ENCODE measurements around the gene TOM1L2. TPM values are rescaled to one million over a fixed set of nuclear protein-coding genes. Genes with fewer than 3 reads are reported as not detected.
A peak's percentile ranks its signal among the peaks of the same experiment; 100 is the strongest.

The TOM1L2 gene
- total and polyA plus RNA-seq, 9 donors: 18.5 to 40.1 (median 30.2) TPM

DNA sequence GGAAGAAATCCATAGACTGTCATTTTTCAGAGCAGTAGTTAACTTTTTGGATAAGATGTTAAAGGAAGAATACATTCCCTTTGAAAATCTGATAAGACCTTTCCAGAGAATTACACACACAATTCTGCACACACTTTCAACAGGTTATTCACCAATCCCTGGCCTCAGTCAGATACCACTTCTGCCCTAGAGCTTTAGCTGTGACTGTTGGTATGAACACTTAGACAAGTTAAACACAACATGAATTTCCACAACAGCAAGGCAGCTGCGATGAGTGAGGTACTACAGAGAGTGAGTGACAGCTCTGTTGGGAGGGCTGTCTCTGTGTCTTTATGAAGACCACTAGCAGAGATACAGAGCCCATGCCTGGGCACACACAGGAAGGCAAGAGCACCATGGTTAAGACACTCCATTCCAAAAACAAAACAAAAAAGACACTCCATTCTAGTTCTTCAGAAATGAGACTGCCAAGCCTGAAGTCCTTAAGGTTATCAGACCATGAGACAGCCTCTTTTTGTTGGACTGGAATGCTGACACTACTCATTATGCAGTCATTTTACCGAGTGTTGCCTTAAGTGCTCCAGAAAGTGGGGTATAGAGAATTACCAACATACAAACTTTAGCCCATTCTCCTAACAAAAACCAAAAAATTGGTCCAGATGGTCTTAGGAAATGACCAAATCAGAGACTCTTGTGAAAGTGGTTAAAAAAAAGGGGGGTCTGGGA is 42.4 kb downstream of the TOM1L2 start:
- no peaks in the 10 kb centered on the region for H3K4me1 ChIP-seq (ENCODE audit: control insufficient read depth, insufficient read depth, low read length)
- H3K27ac ChIP-seq (ENCODE audit: low read length): no peak overlapping the region
- H3K27me3 ChIP-seq (ENCODE audit: control insufficient read depth, insufficient read depth, low read length): no peaks in the 10 kb centered on the region
- DNase-seq: no peak
- H3K4me3 ChIP-seq (ENCODE audit: low read length): no peak overlapping the region
- H3K36me3 ChIP-seq (ENCODE audit: control insufficient read depth, insufficient read depth, low read length): no peaks in the 10 kb centered on the region
- no peaks in the 10 kb centered on the region for H3K9me3 ChIP-seq (replicated peaks; ENCODE audit: control insufficient read depth, low read depth, low read length)
- no CpG with 5 or more reads among the region's 2 CpGs for WGBS (ENCODE audit: insufficient coverage)

DNA sequence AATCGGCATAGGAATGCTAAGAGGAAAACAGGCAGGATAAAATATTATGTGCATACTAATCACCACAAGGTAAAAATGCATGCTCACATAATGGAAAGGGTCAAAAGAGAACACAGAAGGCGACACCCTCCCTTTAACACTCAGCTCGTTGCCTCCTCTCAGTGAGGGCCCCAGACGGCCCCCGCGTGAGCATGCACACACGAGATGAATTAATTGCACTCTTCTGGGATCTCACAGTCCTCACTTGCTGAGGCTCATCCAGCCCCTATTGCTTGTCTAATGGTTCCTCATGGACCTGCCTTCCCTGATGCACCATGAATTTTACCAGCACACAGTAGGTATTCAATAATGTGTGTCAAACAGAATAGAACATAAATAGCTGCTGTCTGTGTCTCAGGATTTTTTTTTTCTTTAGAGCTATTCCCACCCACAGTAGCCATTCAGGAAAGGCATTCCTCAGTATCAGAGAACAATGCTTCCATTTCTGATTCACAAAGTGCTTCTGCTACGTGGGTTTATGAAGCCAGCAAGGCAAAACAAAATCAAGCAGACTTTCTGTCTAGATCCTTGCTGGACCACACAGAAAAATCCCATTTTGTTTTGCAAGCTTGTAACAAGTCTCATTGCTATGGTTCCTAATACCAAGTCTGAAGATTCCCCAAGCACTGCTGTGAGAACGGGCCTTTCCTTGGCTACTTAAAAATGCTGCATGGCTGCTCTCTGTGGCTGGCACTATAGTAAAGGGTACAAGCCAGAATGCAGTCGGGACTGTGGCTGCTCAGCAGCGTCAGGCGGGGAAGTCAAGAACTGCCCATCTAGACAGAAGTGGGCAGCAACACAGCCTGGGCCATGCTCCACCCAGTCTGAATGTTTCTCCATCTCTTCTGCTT is 43.6 kb downstream of the TOM1L2 start:
- Histone ChIP-seq H3K4me1 (ENCODE audit: control insufficient read depth, insufficient read depth, low read length) (no peaks in the 10 kb centered on the region), H3K4me3 (ENCODE audit: low read length) (no peak overlapping the region), H3K27me3 (ENCODE audit: control insufficient read depth, insufficient read depth, low read length) (no peaks in the 10 kb centered on the region), H3K27ac (ENCODE audit: low read length) (no peak overlapping the region), H3K9me3 (replicated peaks; ENCODE audit: control insufficient read depth, low read depth, low read length) (no peaks in the 10 kb centered on the region), H3K36me3 (ENCODE audit: control insufficient read depth, insufficient read depth, low read length) (no peaks in the 10 kb centered on the region)
- WGBS (ENCODE audit: insufficient coverage): 69% methylated on average over 11 of the region's 12 CpGs
- no peak for DNase-seq

DNA sequence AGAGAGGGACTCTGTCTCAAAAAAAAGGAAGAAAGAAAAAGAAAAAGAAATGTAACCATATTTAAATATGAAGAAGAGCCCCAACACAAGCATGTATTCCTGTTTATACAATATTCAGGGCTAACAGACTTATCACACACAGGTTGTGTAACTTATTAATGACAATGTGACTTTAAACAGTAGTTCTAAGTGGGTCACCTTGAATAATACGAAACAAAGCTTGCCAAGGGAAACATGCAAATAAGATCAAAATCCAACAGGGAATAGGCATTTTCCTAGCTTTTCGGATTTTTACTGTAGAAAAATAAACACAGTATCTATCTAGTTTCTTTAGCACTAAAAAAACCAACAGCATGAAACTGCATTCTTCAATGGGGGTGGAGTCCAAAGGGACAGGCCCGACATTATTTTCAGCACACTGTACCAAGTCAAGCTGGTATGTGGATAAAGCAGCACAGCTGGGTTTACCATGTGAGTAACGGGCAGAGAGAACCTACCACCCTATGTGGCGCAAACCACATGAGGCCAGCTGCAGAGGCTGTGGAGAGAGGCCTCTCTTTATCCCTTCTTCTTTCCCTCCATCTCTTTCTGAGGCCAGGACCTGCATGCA is 45.3 kb downstream of the TOM1L2 start:
- WGBS (ENCODE audit: insufficient coverage): no CpG with 5 or more reads among the region's 5 CpGs
- H3K4me1 ChIP-seq (ENCODE audit: control insufficient read depth, insufficient read depth, low read length): peaks cover 11% of the 10 kb centered on the region

DNA sequence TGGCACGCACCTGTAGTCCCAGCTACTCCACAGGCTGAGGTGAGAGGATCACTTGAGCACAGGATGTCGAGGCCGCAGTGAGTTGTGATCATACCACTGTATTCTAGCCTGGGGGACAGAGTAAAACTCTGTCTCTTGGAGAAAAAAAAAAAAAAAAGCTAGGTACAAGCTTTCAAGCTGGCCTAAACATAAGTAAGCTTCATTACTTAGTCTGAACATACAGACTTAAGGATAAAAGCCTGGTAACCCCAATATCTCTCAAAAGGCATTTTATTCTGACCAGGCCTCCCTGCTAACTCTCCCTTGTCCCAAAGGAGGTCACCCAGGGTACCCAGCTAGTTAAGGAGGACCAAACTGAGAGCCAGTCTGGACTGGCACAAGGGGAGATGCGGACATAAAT is 46.2 kb downstream of the TOM1L2 start:
- 42% methylated on average over 2 of the region's 4 CpGs for WGBS (ENCODE audit: insufficient coverage)
- H3K27me3 ChIP-seq (ENCODE audit: control insufficient read depth, insufficient read depth, low read length): no peaks in the 10 kb centered on the region
- H3K36me3 ChIP-seq (ENCODE audit: control insufficient read depth, insufficient read depth, low read length): no peaks in the 10 kb centered on the region
- no peak overlapping the region for H3K4me3 ChIP-seq (ENCODE audit: low read length)
- H3K27ac ChIP-seq (ENCODE audit: low read length): no peak overlapping the region
- peaks cover 19% of the 10 kb centered on the region for H3K4me1 ChIP-seq (ENCODE audit: control insufficient read depth, insufficient read depth, low read length)
- no peak for DNase-seq
- H3K9me3 ChIP-seq (replicated peaks; ENCODE audit: control insufficient read depth, low read depth, low read length): no peaks in the 10 kb centered on the region

More for the DNA sequence above, 45.3 kb downstream of the TOM1L2 start:
- Histone ChIP-seq H3K27me3 (ENCODE audit: control insufficient read depth, insufficient read depth, low read length) (no peaks in the 10 kb centered on the region), H3K27ac (ENCODE audit: low read length) (no peak overlapping the region), H3K4me3 (ENCODE audit: low read length) (no peak overlapping the region), H3K9me3 (replicated peaks; ENCODE audit: control insufficient read depth, low read depth, low read length) (no peaks in the 10 kb centered on the region), H3K36me3 (ENCODE audit: control insufficient read depth, insufficient read depth, low read length) (no peaks in the 10 kb centered on the region)
- DNase-seq: no peak

DNA sequence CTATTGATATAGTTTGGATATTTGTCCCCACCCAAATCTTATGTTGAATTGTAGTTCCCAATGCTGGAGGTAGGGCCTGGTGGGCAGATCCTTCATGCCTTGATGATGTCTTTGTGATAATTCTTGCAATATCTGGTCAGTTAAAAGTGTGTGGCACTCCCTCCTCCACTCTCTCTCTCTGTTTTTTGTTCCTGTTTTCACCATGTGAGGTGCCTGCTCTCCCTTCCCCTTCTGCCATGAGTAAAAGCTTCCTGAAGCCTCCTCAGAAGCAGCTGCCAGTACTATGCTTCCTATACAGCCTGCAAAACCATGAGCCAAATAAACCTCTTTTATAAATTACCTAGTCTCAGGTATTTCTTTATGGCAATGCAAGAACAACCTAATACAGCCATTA is 47.3 kb downstream of the TOM1L2 start:
- DNase-seq: no peak
- Histone ChIP-seq H3K4me3 (ENCODE audit: low read length) (no peak overlapping the region), H3K27ac (ENCODE audit: low read length) (no peak overlapping the region), H3K4me1 (ENCODE audit: control insufficient read depth, insufficient read depth, low read length) (peaks cover 21% of the 10 kb centered on the region), H3K27me3 (ENCODE audit: control insufficient read depth, insufficient read depth, low read length) (no peaks in the 10 kb centered on the region), H3K9me3 (replicated peaks; ENCODE audit: control insufficient read depth, low read depth, low read length) (no peaks in the 10 kb centered on the region), H3K36me3 (ENCODE audit: control insufficient read depth, insufficient read depth, low read length) (no peaks in the 10 kb centered on the region)

DNA sequence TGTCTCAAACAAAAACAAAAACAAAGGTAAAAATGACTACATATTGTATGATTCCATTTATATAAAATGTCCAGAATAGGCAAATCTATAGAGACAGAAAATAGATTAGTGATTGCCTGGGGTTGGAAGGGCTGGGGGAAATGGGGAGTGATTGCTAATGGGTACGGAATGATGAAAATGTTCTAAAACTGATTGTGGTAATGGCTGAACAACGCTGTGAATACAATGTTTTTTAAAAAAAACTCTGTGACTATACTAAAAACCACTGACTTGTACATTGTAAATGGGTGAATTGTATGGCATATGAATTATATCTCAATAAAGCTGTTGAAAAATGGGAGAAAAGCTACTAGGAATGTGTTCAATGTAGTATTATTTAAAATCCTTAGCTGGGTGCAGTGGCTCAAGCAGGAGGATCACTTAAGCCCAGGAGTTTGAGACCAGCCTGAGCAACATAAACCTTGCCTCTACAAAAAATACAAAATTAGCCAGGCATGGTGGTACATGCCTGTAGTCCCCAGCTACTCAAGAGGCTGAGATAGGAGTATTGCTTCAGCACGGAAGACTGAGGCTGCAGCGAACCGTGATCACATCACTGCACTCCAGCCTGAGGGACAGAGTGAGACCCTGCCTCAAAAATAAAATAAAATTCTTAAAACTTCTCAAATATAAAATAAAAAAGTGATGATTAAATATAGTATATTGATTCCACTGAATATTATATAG is 47.9 kb downstream of the TOM1L2 start:
- Histone ChIP-seq H3K4me3 (ENCODE audit: low read length) (no peak overlapping the region), H3K4me1 (ENCODE audit: control insufficient read depth, insufficient read depth, low read length) (peaks cover 25% of the 10 kb centered on the region), H3K27me3 (ENCODE audit: control insufficient read depth, insufficient read depth, low read length) (no peaks in the 10 kb centered on the region), H3K27ac (ENCODE audit: low read length) (no peak overlapping the region), H3K9me3 (replicated peaks; ENCODE audit: control insufficient read depth, low read depth, low read length) (no peaks in the 10 kb centered on the region), H3K36me3 (ENCODE audit: control insufficient read depth, insufficient read depth, low read length) (no peaks in the 10 kb centered on the region)
- WGBS (ENCODE audit: insufficient coverage): no CpG with 5 or more reads among the region's 5 CpGs
- no peak for DNase-seq

DNA sequence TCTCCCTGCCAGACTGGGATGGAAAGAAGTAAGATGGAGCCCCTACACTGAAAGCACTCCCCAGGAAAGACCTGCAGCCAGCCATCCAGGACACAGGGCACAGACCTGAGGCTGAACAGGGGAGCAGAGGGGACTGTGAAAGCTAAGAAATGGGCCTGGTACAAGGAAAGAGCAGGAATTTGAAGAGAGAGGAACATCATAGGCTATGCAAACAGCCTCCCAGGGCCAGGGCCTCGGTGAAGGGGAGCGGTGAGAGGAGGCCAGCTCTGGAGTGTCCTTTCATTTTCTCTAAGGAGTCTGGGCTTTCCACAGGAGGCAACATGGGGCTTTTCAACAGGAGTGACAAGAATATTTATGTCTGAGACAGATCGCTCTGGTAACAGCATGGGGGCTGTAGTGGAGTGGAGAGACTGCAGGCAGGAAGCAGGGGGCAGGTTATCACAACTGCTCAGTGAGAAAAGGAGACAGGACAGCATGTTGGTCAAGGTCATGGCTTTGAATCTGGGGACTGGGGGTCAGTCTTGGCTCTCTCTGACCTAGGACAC is 50.1 kb downstream of the TOM1L2 start:
- 50% methylated on average over 1 of the region's 3 CpGs for WGBS (ENCODE audit: insufficient coverage)
- DNase-seq: no peak
- H3K4me3 ChIP-seq (ENCODE audit: low read length): no peak overlapping the region
- H3K27ac ChIP-seq (ENCODE audit: low read length): peak overlapping the region; percentile 71
- H3K4me1 ChIP-seq (ENCODE audit: control insufficient read depth, insufficient read depth, low read length): peaks cover 28% of the 10 kb centered on the region
- H3K9me3 ChIP-seq (replicated peaks; ENCODE audit: control insufficient read depth, low read depth, low read length): no peaks in the 10 kb centered on the region
- no peaks in the 10 kb centered on the region for H3K36me3 ChIP-seq (ENCODE audit: control insufficient read depth, insufficient read depth, low read length)
- no peaks in the 10 kb centered on the region for H3K27me3 ChIP-seq (ENCODE audit: control insufficient read depth, insufficient read depth, low read length)

DNA sequence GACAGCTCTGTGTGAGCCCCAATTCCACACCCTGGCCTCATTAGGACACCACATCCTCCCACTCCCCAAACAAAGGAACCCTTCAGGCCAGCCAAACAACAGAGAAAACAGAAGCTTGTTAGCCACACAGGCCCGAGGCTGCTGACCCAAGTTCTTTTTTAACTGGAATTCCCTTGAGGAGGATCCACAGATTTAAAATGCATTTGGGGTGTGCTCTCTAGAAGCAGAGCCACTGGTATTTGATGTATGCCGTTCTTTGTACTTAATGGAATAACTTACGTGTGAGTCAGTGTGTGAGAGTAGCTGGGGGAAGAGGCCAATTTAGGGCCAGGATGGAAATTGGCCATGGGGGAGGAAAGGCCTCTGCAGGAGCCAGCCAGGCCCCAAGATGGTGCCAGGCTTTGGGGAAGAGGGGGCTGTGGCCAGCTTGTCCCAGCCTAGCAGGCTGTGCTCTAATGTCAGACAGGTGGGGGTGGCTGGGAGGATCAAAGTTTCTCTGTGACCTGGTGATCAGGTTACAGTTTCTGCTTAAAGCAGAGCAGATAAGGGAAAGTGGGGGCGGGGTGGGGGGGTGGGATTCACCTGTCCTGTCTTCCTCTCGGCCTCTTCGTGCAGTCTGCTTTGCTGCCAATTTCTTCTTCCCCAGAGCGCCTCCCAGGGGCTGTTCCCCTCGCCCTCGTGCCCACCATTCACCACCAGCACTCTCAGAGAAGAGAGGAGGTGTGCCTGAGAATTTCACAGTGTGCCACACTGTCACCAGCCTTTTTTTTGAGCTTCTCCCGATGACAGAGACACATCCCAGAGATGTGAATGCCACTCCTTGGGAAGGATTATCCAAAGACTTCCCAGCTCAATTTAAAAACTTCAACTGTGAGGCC is 50.8 kb downstream of the TOM1L2 start:
- peaks cover 28% of the 10 kb centered on the region for H3K4me1 ChIP-seq (ENCODE audit: control insufficient read depth, insufficient read depth, low read length)
- 24% methylated on average over 4 of the region's 10 CpGs for WGBS (ENCODE audit: insufficient coverage)
- H3K27me3 ChIP-seq (ENCODE audit: control insufficient read depth, insufficient read depth, low read length): no peaks in the 10 kb centered on the region
- DNase-seq: peak; percentile 87
- H3K36me3 ChIP-seq (ENCODE audit: control insufficient read depth, insufficient read depth, low read length): no peaks in the 10 kb centered on the region
- no peak overlapping the region for H3K4me3 ChIP-seq (ENCODE audit: low read length)
- peak overlapping the region; percentile 80 for H3K27ac ChIP-seq (ENCODE audit: low read length)
- no peaks in the 10 kb centered on the region for H3K9me3 ChIP-seq (replicated peaks; ENCODE audit: control insufficient read depth, low read depth, low read length)
